IPS DF 6.9 (cell line): Measurements from ENCODE around the gene USP6NL.
A peak's percentile ranks its signal among the peaks of the same experiment; 100 is the strongest.

Experiments
- DNase-seq: peaks from one replicate; pipeline ENCODE4 v3.0.0-alpha.2; 2013; ENCODE audit warnings: low read depth, low spot score
- H3K27ac ChIP-seq: one replicate; pipeline ENCODE4 v1.5.1; 2013; ENCODE audit warnings: low read length, control low read depth
- H3K27me3 ChIP-seq: 2 replicates; pipeline ENCODE4 v1.6.1; 2013; ENCODE audit warnings: mild to moderate bottlenecking, low read length; ENCODE audit not compliant: control insufficient read depth, insufficient read depth
- H3K36me3 ChIP-seq: 2 replicates; pipeline ENCODE4 v1.6.1; 2013; ENCODE audit warnings: low read length; ENCODE audit not compliant: control insufficient read depth, insufficient read depth
- H3K4me1 ChIP-seq: 2 replicates; pipeline ENCODE4 v1.6.1; 2013; ENCODE audit warnings: low read length; ENCODE audit not compliant: control insufficient read depth, insufficient read depth
- H3K4me3 ChIP-seq: 2 replicates; pipeline ENCODE4 v1.5.1; 2013; ENCODE audit warnings: mild to moderate bottlenecking, low read length
- H3K9me3 ChIP-seq: 2 replicates; pipeline ENCODE4 v1.6.1; 2013; ENCODE audit warnings: low read length, inconsistent platforms; ENCODE audit not compliant: control insufficient read depth, insufficient read depth
- WGBS: extraction: QIAGEN DNeasy Blood & Tissue Kit; methylation state at CpG from one replicate; pipeline ENCODE4 v1.1.7; 2013; ENCODE audit warnings: mixed read lengths, missing lambda C conversion rate; ENCODE audit not compliant: insufficient read length, insufficient coverage; 5-methylcytosine and 5-hydroxymethylcytosine counted together

The USP6NL gene

DNA sequence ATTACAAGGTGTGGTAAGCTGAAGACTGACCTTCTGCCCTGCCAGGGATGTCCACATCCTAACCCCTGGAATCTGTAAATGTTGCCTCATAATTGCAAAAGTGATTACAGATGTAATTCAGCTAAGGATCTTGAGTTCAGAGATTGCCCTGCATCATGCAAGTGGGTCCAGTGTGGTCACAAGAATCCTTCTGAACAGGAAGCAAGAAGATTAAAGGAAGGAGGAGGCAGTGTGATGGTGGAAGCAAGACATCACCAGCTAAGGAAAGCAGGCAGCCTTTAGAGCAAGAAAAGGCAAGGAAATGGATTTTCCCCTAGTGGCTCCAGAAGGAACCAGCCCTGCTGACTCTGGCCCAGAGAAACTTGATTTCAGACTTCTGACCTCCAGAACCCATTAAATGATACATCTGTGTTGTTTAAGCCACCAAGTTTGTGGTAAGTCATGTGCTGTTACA, 78.1 kb downstream of the USP6NL start:
- no peaks in the 10 kb centered on the region for H3K9me3 ChIP-seq
- peaks cover 2% of the 10 kb centered on the region; the same call in 1 of the 2 replicates for H3K4me1 ChIP-seq
- H3K36me3 ChIP-seq = no peaks in the 10 kb centered on the region
- no peak overlapping the region for H3K4me3 ChIP-seq
- DNase-seq = peak; percentile 16
- H3K27me3 ChIP-seq = no peaks in the 10 kb centered on the region
- H3K27ac ChIP-seq = no peak overlapping the region

DNA sequence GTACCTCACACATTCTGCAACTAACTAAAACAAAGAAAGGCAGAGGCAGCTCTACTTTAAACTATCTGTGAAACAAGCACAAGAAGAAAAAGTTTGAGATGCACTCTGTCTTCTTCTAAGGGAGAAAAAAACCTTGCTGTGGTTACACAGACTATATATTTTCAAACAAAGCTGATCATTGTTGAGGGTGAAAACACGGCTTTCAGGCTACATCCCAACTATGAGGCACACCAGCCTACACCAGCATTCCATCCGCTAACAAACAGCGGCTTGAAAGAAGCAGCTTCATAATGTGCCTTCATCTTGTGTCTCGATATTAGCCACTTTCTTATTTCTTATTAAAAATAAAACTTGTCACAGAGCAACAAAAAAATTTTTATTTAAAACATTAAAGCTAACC, 79.1 kb downstream of the USP6NL start:
- H3K4me3 ChIP-seq = no peak overlapping the region
- no peak overlapping the region for H3K27ac ChIP-seq
- no peaks in the 10 kb centered on the region for H3K36me3 ChIP-seq
- peaks cover 2% of the 10 kb centered on the region; the same call in 1 of the 2 replicates for H3K4me1 ChIP-seq
- H3K27me3 ChIP-seq = no peaks in the 10 kb centered on the region
- no peaks in the 10 kb centered on the region for H3K9me3 ChIP-seq
- no CpG with 5 or more reads among the region's 4 CpGs for WGBS
- no peak for DNase-seq

DNA sequence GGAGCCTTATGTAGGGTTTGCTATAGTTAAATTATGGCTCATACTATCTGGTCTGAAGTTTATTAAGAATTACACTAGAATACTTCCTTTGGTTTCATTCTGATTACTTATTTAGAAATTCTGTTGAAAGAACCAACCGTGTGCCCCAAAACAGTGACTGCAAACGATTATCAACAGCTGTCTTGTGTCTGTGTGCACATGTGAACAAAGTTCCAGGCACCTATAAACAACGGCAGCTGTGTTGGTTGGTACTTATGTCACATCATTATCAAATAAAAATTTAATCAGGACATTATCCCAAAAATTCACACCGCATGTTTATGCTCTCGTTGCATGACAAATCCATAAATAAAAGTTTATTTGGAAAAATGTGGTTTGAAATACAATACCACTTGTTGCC, 80.6 kb downstream of the USP6NL start:
- DNase-seq = no peak
- Histone ChIP-seq H3K4me1 (peaks cover 2% of the 10 kb centered on the region; the same call in 1 of the 2 replicates), H3K4me3 (no peak overlapping the region), H3K27ac (no peak overlapping the region), H3K9me3 (no peaks in the 10 kb centered on the region), H3K36me3 (0 out of 2 replicates have a peak, but pooled peaks cover 2% of the 10 kb centered on the region), H3K27me3 (no peaks in the 10 kb centered on the region)
- WGBS = no CpG with 5 or more reads among the region's 5 CpGs

DNA sequence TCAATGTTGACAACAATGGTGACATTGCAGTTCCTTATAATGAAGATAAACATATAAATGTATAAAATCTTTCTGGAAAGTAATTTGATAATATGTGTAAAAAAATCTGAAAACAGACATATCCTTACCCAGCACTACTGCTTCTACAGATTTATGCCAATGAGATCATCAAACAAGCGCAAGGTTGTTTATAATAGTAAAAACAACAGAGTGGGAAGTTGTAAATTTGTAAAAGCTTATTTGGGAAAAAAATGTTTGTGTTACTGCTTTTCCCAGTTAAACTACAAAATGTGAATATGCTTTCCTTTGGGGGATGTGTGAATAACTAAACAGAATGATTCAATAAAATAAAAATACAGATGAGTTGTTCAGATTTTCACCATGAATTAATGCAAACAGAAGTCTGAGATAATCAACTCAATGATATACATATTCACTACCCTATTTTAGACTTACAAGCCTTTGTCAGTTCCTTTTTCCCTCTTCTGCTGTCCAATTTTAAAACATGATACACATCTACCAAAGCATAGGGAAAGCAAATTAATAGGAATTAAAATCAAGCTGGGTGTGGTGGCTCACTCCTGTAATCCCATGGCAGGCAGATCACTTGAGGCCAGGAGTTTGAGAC, 82.1 kb downstream of the USP6NL start:
- no peaks in the 10 kb centered on the region for H3K27me3 ChIP-seq
- no CpG with 5 or more reads among the region's 1 CpG for WGBS
- no peaks in the 10 kb centered on the region for H3K9me3 ChIP-seq
- H3K36me3 ChIP-seq = 0 out of 2 replicates have a peak, but pooled peaks cover 4% of the 10 kb centered on the region
- peaks cover 2% of the 10 kb centered on the region; the same call in 1 of the 2 replicates for H3K4me1 ChIP-seq
- H3K4me3 ChIP-seq = no peak overlapping the region
- DNase-seq = no peak
- H3K27ac ChIP-seq = no peak overlapping the region

DNA sequence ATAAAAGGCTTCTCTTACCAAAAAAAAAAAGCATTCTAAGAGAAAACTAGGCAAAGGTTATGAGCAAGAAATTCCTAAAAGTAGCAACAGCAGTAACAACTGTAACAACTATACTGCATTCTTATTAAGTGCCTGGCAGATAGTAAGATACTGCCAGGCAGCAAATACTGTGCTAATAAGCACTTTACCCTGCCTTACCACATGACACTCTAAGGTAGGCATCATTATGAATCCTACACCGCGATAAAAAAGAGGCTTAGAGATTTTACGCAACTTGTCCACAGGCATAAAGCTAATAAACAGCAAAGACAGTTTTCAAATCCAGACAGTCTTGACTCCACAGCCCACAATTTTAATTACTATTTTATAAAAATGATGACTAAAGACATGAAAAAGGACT, 83.2 kb downstream of the USP6NL start:
- Histone ChIP-seq H3K9me3 (no peaks in the 10 kb centered on the region), H3K36me3 (0 out of 2 replicates have a peak, but pooled peaks cover 4% of the 10 kb centered on the region), H3K27ac (no peak overlapping the region), H3K4me3 (no peak overlapping the region), H3K4me1 (no peaks in the 10 kb centered on the region), H3K27me3 (no peaks in the 10 kb centered on the region)
- WGBS = no CpG with 5 or more reads among the region's 3 CpGs
- DNase-seq = no peak

DNA sequence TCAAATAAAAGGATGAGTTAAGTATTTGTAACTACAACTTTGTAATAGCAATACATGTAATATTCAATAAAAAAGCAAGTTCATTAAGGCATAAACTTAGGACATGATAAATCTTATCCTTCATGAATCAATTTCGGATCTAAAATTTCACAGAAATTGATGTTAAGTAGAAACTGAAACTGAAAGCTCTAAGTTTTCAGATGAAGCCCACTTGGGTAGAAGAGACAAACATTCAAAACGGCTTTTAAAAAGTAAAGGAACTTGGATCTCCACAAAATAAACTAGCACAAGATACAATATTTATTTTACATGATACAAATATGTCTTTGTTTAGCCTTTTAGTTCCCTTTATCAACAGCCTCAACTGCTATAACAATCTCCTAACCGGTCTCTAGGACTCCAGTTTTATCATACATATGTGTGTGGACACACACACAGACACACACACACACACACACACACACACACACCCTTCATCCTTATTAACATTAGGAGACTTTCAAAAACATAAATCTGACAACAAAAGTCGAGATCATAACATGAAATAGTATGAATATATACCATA, 83.7 kb downstream of the USP6NL start:
- Histone ChIP-seq H3K36me3 (0 out of 2 replicates have a peak, but pooled peaks cover 4% of the 10 kb centered on the region), H3K4me1 (no peaks in the 10 kb centered on the region), H3K4me3 (no peak overlapping the region), H3K27ac (no peak overlapping the region), H3K27me3 (no peaks in the 10 kb centered on the region), H3K9me3 (no peaks in the 10 kb centered on the region)
- no CpG with 5 or more reads among the region's 4 CpGs for WGBS
- no peak for DNase-seq

DNA sequence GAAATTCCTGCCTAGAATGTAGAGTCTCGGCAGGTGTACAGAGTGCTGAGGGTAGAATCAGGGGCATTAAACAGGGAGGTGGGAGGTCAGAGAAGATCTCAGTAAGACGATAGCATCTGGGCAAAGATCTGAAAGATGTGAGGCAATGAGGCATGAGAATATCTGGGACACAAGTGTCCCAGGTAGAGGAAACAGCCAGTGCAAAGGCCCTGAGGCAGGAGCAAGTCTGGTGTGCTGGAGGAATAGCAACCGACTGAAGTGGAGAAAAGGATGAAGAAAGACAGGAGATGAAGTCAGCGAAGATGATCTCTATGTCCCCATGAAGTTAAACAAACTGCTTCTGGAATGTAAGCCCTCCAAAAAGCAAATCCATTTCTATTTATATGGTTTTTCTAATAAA, 84.4 kb downstream of the USP6NL start:
- no CpG with 5 or more reads among the region's 4 CpGs for WGBS
- H3K27ac ChIP-seq = no peak overlapping the region
- no peak overlapping the region for H3K4me3 ChIP-seq
- no peak for DNase-seq
- H3K36me3 ChIP-seq = 0 out of 2 replicates have a peak, but pooled peaks cover 4% of the 10 kb centered on the region
- no peaks in the 10 kb centered on the region for H3K4me1 ChIP-seq
- no peaks in the 10 kb centered on the region for H3K9me3 ChIP-seq
- no peaks in the 10 kb centered on the region for H3K27me3 ChIP-seq

DNA sequence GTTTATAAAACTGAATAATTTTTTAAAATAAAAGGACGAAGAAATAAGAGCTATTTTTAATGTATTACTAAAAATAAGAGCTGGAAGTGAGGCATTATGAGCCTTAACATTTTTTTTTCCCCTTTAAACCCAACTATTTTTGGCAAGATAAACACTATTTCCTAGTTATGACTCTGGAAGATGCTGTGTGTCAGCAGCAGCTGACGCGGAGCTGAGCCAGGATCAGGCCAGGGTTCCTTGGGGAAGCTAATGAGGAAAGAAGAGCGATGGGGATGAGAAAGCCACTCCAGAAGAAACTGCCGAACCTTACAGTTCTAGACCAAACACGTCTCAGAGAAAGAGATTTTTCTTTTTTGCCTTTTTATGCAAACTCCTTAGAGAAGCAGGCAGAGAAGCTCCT, 85.9 kb downstream of the USP6NL start:
- WGBS = 100% methylated on average over 1 of the region's 6 CpGs
- H3K4me1 ChIP-seq = no peaks in the 10 kb centered on the region; the same call in 1 of the 2 replicates
- no peaks in the 10 kb centered on the region for H3K9me3 ChIP-seq
- no peak overlapping the region for H3K4me3 ChIP-seq
- DNase-seq = no peak
- H3K27ac ChIP-seq = no peak overlapping the region
- H3K36me3 ChIP-seq = 0 out of 2 replicates have a peak, but pooled peaks cover 4% of the 10 kb centered on the region
- H3K27me3 ChIP-seq = no peaks in the 10 kb centered on the region

DNA sequence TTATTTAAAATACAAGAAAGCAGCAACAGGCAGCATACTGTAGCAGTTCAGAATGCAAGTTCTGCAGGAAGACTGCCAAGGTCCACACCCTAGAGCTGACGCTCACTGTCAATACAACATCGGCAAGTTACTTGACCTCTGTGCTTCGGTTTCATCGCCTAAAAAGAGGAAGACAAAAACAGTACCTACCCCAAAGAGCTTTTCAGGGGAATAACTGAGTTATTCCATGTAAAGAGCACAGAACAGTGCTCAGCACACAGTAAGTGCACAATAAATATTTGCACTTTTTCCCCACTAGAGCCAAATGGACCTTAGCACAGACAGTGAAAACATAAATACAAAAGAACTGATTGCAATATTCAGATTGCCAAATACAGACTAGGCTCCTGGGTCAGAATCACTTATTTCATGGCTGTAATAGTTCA, 88.6 kb downstream of the USP6NL start:
- Histone ChIP-seq H3K27me3 (no peaks in the 10 kb centered on the region), H3K36me3 (0 out of 2 replicates have a peak, but pooled peaks cover 4% of the 10 kb centered on the region), H3K4me3 (no peak overlapping the region), H3K4me1 (no peaks in the 10 kb centered on the region; the same call in 1 of the 2 replicates), H3K27ac (no peak overlapping the region), H3K9me3 (no peaks in the 10 kb centered on the region)
- WGBS = no CpG with 5 or more reads among the region's 4 CpGs
- no peak for DNase-seq

DNA sequence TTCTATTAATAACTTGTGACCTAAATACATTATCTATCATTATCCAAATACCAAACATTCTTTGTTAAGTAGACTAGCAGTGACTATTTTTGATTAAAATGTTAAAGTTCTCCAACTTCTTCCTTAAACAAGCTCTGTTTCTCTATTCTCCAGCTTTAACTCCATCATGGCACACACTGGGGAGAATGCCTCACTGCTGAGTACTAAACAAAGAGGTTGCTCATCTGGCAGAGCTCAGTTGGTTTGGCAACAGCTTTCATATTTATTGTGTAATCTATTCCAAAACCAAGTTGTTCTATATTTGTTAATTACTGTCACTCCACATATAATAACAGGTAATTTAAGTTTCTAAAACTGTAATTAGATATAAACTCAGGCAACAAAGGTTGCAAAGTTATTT, 89.6 kb downstream of the USP6NL start:
- no peak for DNase-seq
- Histone ChIP-seq H3K27me3 (no peaks in the 10 kb centered on the region), H3K27ac (no peak overlapping the region), H3K4me1 (no peaks in the 10 kb centered on the region; the same call in 1 of the 2 replicates), H3K9me3 (no peaks in the 10 kb centered on the region), H3K4me3 (no peak overlapping the region), H3K36me3 (0 out of 2 replicates have a peak, but pooled peaks cover 4% of the 10 kb centered on the region)
